ENCODE measurements around the gene COG8.

Gene COG8

GRCh38 chr16:69329369-69330285 lies 9.7 kb downstream of the COG8 start:
- Histone ChIP-seq H3K9me2 (replicated peaks; ENCODE audit: insufficient read depth, low read length) (no peaks in the 10 kb centered on the region), H3K36me3 (ENCODE audit: low read length) (peaks cover 3% of the 10 kb centered on the region), H4K20me1 (ENCODE audit: low read depth, low read length) (peaks cover 3% of the 10 kb centered on the region; the same call in 1 of the 2 replicates), H3F3A (ENCODE audit: insufficient read depth) (peaks cover 14% of the 10 kb centered on the region), H3K4me2 (ENCODE audit: low read depth, low read length, poor library complexity, severe bottlenecking) (peak overlapping the region; percentile 88), H3K27ac (ENCODE audit: low read depth, low read length) (peak overlapping the region; percentile 67), H3K9me3 (ENCODE audit: insufficient read depth, low read length) (no peaks in the 10 kb centered on the region), H3K4me3 (ENCODE audit: insufficient read depth, low read length, poor library complexity, severe bottlenecking) (peak overlapping the region; percentile 66), H2AFZ (ENCODE audit: low read depth, low read length, severe bottlenecking) (peak overlapping the region; percentile 34), H3K9ac (ENCODE audit: low read length) (peak overlapping the region; percentile 87), H3K27me3 (ENCODE audit: low read length) (no peaks in the 10 kb centered on the region), H3K79me2 (ENCODE audit: insufficient read depth, low read length) (peaks cover 56% of the 10 kb centered on the region)
- TF ChIP-seq EZH2phosphoT487 (conservative IDR thresholded peaks at IDR 0.05; ENCODE audit: low read length) = no peak
- TF ChIP-seq CTCF (IDR thresholded peaks at IDR 0.05; ENCODE audit: insufficient read depth, low read length, poor library complexity, severe bottlenecking) = no peak

GRCh38 chr16:69328854-69329316 lies 10.5 kb downstream of the COG8 start:
- peaks cover 64% of the 10 kb centered on the region for H3K79me2 ChIP-seq (ENCODE audit: insufficient read depth, low read length)
- peak overlapping the region; percentile 66 for H3K4me3 ChIP-seq (ENCODE audit: insufficient read depth, low read length, poor library complexity, severe bottlenecking)
- peaks cover 14% of the 10 kb centered on the region for H3F3A ChIP-seq (ENCODE audit: insufficient read depth)
- H2AFZ ChIP-seq (ENCODE audit: low read depth, low read length, severe bottlenecking) = no peak overlapping the region
- TF ChIP-seq EZH2phosphoT487 (conservative IDR thresholded peaks at IDR 0.05; ENCODE audit: low read length) (no peak), CTCF (IDR thresholded peaks at IDR 0.05; ENCODE audit: insufficient read depth, low read length, poor library complexity, severe bottlenecking) (no peak)
- peak overlapping the region; percentile 88 for H3K4me2 ChIP-seq (ENCODE audit: low read depth, low read length, poor library complexity, severe bottlenecking)
- peaks cover 3% of the 10 kb centered on the region; the same call in 1 of the 2 replicates for H4K20me1 ChIP-seq (ENCODE audit: low read depth, low read length)
- H3K9ac ChIP-seq (ENCODE audit: low read length) = peak overlapping the region; percentile 87
- H3K36me3 ChIP-seq (ENCODE audit: low read length) = peaks cover 3% of the 10 kb centered on the region
- no peaks in the 10 kb centered on the region for H3K9me2 ChIP-seq (replicated peaks; ENCODE audit: insufficient read depth, low read length)
- no peaks in the 10 kb centered on the region for H3K9me3 ChIP-seq (ENCODE audit: insufficient read depth, low read length)
- no peaks in the 10 kb centered on the region for H3K27me3 ChIP-seq (ENCODE audit: low read length)
- peak overlapping the region; percentile 67 for H3K27ac ChIP-seq (ENCODE audit: low read depth, low read length)

- Histone ChIP-seq H2AFZ (ENCODE audit: low read depth, low read length, severe bottlenecking) (no peak overlapping the region), H3K9ac (ENCODE audit: low read length) (peak overlapping the region; percentile 87), H3K4me3 (ENCODE audit: insufficient read depth, low read length, poor library complexity, severe bottlenecking) (peak overlapping the region; percentile 66), H4K20me1 (ENCODE audit: low read depth, low read length) (peaks cover 7% of the 10 kb centered on the region; the same call in 1 of the 2 replicates), H3F3A (ENCODE audit: insufficient read depth) (peaks cover 14% of the 10 kb centered on the region), H3K9me3 (ENCODE audit: insufficient read depth, low read length) (no peaks in the 10 kb centered on the region), H3K36me3 (ENCODE audit: low read length) (peaks cover 3% of the 10 kb centered on the region; the same call in 1 of the 2 replicates), H3K27me3 (ENCODE audit: low read length) (no peaks in the 10 kb centered on the region), H3K4me2 (ENCODE audit: low read depth, low read length, poor library complexity, severe bottlenecking) (peak overlapping the region; percentile 88), H3K9me2 (replicated peaks; ENCODE audit: insufficient read depth, low read length) (no peaks in the 10 kb centered on the region), H3K27ac (ENCODE audit: low read depth, low read length) (peak overlapping the region; percentile 68), H3K79me2 (ENCODE audit: insufficient read depth, low read length) (peaks cover 68% of the 10 kb centered on the region)
- TF ChIP-seq CTCF (IDR thresholded peaks at IDR 0.05; ENCODE audit: insufficient read depth, low read length, poor library complexity, severe bottlenecking) = no peak
- no peak for TF ChIP-seq EZH2phosphoT487 (conservative IDR thresholded peaks at IDR 0.05; ENCODE audit: low read length)
These were observed 11.6 kb downstream of the COG8 start for GRCh38 chr16:69327585-69328310.

All from SU-DHL-6 (cell line).